GM18505 (cell line): ENCODE measurements around the gene GPANK1.
"Not testable (repeated sequence)": the region's sequence is repeated elsewhere in the genome, so short reads cannot be mapped to it uniquely, and the experiment has no call there.

ENCODE experiments used
- ATAC-seq: cut with Tn5 transposase; IDR thresholded peaks from one replicate; pipeline ENCODE4 v1.9.1; 2021; ENCODE audit not compliant: unreplicated experiment
- POLR2A ChIP-seq: IDR thresholded peaks from 4 replicates; pipeline ENCODE4 v1.6.1; 2011; ENCODE audit warnings: borderline replicate concordance; ENCODE audit not compliant: insufficient read depth, insufficient read length; ENCODE audit errors: extremely low read depth

Gene GPANK1

DNA sequence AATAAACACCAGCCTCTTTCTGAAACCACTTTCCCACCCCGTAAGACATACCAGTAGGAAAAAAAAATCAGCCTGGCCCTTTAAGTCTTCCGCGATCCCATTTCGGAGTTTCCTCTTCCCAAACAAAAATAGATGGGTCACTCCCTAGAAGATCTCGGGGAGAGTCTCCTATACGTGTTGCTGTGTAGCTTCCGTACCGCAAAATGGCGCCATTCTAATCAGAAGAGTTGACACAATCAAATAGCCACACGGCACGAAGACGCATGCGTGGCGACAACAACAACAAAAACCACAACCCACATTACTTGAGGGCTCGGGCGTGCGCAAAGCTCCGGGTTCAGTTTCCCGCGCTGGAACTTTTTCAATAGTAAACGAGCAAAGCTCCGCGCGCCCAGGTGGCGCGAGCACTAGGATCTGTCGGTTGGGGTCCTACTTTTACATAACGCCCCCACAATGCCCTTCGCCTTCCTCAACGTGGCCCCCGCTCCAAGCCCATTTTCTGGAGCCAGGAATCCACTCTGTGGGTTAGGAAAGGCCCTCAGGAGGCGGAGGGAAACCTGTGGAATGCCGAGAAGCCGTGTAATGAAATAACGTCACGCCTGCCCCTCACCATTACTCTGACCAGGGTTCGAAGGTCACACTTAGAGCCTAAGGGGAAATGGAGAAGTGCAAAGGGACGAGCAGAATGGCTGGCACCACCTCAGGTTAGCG is at the start of gene GPANK1:
Gene GPANK1 (minus strand): TSS at position 208 of the 711 bp plus-strand sequence. CDS start 519 bp downstream, outside the sequence.
- ATAC-seq: no peak
- TF ChIP-seq POLR2A: no peak

DNA sequence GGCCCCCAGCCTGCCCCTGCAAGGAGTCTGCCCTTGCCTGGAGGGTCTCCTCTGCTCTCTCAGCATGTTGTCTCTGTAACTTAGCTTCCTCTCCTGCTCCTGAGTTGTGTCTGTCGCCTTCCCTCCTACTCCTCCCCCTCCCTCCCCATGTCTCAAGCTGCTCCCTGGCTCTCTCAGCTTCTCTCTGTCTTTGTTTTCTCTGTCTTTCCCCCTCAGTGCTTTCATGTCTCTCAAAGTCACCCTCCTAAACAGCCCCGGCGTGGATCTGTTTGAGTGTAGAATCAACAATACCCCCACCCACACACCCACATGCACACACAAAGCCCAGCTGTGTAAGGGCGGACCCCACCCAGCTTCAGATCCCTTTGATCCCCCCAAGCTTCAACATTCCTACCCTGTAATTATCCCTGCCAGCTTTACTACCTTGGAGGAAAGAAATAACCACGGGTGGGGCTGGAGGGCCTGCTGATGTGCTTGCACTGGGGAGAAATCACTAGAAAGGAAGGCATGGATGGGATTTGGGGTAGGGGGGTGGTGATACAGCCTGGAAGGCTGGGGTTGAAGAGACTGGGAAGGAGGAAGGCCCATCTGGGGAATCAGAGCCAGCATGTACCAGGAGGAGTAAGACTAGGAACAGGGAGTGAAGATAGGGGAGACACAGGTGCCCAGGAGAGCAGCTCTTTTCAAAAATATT is 49.3 kb upstream of the GPANK1 start:
- TF ChIP-seq POLR2A: no peak
- ATAC-seq: no peak

DNA sequence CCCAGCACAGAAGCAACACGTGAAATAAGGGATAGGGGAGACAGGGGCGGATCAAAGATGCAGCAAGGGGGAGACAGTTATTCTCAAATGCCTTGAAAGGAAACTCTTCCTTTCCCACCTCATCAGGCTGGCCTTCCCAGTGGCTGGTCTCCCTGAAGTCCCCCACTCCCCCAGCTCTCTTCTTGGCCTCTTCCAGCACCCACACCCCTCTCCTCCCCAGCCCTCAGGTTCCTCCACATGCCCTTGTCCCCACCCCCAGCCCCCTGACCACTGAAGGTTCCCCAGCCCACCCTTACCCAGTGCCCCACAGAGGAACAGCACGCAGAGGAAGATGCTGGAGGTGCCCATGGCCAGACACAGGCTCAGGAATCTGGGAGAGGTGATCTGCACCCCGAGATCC is 48.7 kb upstream of the GPANK1 start:
- no peak for ATAC-seq
- no peak for TF ChIP-seq POLR2A

DNA sequence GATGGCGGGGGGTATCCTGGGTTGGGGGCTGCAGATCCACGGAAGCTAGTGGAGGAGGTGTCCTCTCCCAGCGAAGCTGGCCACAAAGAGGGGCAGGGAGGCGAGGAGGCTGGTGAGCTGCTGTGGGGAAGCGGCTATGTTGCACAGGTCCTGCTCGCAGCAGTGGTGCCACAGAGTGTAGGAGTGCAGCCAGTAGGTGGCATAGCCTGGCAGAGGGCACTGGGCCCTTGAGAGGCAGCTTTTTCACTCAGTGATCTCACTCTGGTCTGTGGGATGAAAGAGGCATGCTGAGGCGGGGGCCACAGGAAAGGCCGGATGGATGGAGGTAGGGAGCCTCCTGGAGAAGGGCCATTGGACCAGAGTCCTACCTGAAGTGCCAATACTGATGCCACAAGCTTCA is 47.5 kb upstream of the GPANK1 start:
- no peak for TF ChIP-seq POLR2A

DNA sequence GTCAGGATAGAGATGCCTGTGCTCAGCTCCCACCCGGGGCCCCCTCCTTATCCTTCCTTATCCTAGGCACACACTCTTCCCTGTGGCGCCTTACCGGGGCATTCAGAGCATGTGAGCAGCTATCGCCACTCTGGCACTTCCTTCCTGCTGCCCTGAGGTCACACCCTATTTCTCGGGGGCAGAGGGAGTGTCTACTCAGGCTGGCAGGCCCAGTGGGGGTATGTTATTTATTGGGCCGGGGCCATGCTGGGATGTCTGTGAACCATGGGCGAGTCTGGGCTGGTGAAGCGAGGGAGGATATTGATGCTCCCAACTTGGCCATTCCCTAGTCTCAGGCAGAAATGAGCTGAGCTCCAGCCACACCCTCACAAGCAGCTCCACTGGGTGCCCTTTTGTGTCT is 46.4 kb upstream of the GPANK1 start:
- no peak for TF ChIP-seq POLR2A
- ATAC-seq: no peak

More for the DNA sequence above, 47.5 kb upstream of the GPANK1 start:
- ATAC-seq: no peak

DNA sequence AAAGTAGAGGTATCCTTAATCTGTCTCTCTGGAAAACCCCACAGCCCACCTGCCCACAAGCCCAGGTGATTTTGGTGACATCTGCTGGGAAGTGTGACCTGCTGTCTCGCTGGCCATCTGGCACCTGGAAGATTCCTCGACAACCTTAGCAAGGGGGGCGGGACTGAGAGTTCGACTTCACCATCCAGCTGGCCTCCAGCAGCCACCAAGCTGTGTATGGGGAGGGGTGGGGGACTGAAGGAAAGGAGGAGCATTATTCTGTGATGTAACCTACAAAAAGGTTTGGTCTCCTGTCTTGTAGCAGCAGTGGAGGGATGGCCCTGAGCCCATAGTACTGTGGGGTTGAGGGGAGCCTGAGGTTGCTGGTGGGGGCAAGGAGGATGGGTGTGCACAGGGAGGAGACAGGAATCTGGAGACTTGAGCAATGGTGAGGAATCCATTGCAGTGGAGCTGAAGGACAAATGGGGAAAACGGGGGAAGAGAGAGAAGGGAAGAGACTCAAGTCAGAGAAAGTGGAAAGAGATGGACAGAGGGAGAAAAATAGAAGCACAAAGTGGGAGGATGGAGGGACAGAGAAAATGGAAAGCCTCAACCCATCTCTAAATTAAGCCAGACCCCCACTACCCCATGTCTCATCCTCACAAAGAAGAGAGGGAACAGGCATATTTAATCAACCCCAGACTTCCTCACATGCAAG is 45.9 kb upstream of the GPANK1 start:
- no peak for TF ChIP-seq POLR2A
- no peak for ATAC-seq

DNA sequence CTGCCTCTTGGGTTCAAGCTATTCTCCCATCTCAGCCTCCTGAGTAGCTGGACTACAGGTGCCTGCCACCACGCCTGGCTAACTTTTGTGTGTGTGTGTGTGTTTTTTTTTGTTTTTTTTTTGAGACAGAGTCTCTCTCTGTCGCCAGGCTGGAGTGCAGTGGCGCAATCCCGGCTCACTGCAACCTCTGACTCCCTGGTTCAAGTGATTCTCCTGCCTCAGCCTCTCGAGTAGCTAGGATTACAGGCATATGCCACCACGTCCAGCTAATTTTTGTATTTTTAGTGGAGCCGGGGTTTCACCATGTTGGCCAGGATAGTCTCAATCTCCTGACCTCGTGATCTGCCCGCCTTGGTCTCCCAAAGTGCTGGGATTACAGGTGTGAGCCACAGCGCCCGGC is 44.4 kb upstream of the GPANK1 start:
- not testable (repeated sequence) for ATAC-seq

DNA sequence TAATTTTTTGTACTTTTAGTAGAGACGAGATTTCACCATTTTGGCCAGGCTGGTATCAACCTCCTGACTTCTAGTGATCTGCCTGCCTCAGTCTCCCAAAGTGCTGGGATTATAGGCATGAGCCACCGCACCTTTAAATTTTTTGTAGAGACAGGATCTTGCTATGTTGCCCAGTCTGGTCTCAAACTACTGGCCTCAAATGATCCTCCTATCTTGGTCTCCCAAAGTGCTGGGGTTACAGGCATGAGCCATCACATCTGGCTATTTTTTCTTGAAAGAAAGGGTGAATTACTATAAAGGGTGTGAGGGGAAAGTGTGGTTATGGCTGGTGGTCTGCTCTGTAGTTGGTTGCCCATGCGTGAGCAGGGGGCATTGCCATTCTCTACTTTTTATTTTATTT is 43.4 kb upstream of the GPANK1 start:
- TF ChIP-seq POLR2A: no peak
- ATAC-seq: no peak

DNA sequence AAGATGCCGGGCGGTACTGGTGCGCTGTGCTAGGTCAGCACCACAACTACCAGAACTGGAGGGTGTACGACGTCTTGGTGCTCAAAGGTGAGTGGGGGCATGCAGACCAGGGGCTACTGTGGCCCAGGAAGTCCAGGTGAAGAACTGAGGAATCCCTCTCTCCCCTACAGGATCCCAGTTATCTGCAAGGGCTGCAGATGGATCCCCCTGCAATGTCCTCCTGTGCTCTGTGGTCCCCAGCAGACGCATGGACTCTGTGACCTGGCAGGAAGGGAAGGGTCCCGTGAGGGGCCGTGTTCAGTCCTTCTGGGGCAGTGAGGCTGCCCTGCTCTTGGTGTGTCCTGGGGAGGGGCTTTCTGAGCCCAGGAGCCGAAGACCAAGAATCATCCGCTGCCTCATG is 42.9 kb upstream of the GPANK1 start:
- TF ChIP-seq POLR2A: no peak
- ATAC-seq: no peak

DNA sequence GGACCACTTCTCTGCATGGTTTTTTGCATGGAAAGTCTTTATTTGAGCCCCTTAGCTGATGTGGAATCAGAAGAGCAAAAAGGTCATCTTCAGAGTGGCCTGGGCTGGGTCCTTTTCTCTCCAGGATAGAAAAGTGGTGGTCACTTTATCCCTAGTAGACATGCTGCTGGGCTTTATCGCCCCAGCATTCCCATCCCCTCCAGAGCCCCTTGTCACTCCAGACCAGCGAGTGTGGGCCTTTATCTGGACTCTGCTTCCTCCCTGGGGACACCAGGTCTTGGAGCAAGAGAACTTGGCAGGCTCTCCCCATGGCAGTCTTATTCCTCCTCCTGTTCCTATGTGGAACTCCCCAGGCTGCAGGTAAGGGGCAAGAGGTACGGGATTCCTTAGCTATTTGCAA is 41.8 kb upstream of the GPANK1 start, which contains the start of gene LY6G6F:
Gene LY6G6F (plus strand): TSS at position 268 of the 400 bp plus-strand sequence. CDS start 41 bp downstream, at position 309.
- no peak for ATAC-seq

DNA sequence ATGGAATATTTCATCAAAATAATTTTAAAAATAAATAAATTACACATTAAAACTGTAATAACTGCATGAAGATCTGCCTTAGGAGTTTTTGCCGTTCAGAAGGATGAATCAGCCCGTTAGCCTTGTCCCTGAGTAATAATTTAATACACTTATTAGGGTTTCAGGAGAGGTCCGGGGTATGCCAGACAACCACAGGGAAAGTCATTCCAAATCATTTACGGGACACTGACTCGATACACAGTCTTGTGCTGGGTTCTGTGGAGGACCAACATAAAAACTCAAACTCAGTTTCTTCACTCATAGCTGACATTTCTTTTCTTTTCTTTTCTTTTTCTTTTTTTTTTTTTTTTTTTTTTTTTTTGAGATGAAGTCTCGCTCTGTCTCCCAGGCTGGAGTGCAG is 41.1 kb upstream of the GPANK1 start:
- no peak for ATAC-seq
- no peak for TF ChIP-seq POLR2A

More for the DNA sequence above, 41.8 kb upstream of the GPANK1 start, which contains the start of gene LY6G6F:
- no peak for TF ChIP-seq POLR2A

DNA sequence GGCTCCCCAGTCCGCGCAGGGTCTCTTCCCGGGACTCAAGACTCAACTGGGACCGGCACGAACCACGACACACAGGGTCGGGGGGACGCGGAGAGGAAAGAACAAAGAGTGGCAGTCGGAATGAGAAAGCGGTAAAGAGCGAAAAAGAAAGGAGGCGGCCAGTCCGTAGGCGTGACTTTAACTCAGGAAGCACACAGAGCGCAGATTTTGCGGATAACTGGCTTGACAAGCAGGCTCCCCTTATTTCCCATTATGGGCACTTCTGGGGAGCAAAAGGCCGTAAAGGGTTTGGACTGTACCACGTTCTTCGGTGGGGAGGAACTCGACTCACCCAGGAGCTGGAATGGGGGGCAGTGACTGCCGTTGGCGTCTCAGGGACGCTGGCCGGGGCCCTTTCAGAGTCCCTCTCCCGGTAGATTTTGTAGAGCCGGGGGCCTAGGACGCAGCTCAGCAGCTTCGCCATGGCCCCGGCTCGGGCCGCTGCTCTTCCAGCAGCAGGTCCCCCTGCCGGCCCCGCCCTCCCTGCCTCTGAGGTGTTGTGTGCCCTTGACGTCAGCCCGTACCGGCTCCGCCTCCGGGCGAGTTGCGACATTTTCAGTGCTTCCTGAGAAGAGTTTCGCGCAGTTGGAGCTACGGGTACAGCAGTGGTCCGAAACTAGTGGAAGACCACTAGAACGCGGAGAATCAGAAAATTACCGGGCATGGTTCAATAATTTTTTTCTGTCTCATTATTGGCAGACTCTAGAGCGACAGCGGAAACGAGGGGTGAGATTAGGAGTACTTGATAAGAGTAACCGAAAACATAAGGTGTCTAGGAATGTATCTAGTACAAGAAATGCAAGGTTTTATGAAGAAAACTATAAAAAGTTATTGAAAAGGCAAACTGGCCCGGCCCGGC is 38.3 kb upstream of the GPANK1 start, which contains the start of gene ABHD16A:
Gene ABHD16A (minus strand): TSS at position 506 of the 898 bp plus-strand sequence. CDS start 43 bp downstream, at position 463.
- peak; percentile 84 for ATAC-seq
- TF ChIP-seq POLR2A: peak; percentile 95
